Measurements from ENCODE around the gene PSMD6. TPM values are rescaled to one million over a fixed set of nuclear protein-coding genes. Genes with fewer than 3 reads are reported as not detected.

The PSMD6 gene
- total and polyA plus RNA-seq, 2 donors (not counting 3 experiments of a cell fraction or from before 2014, with no cell fraction given), result 53.7 to 90.8 TPM

GRCh38 chr3:63981980-63982379 is 41.3 kb downstream of the PSMD6 start:
- ChIA-PET CTCF (interaction anchor here (0.8 kb wide), 1 partner anchor 12 kb away, joined by 3 read pairs; no protein-coding TSS in a partner anchor), POLR2A (no interaction called here)
- FAIRE-seq (no peak), DNase-seq (ENCODE audit: low read depth, low spot score) (no peak)
- Histone ChIP-seq H3K4me1 (ENCODE audit: control insufficient read depth, extremely low read depth, insufficient read depth, low read length) (no peaks in the 10 kb centered on the region), H4K20me1 (replicated peaks; ENCODE audit: control insufficient read depth, extremely low read depth, insufficient read depth, low read length) (no peaks in the 10 kb centered on the region), H3K9me3 (replicated peaks; ENCODE audit: control insufficient read depth, insufficient read depth, low read length) (no peaks in the 10 kb centered on the region), H3K9me1 (replicated peaks; ENCODE audit: control insufficient read depth, extremely low read depth, insufficient read depth, low read length) (no peaks in the 10 kb centered on the region), H3K27ac (ENCODE audit: insufficient read depth, low read depth, low read length) (no peak overlapping the region), H3K36me3 (ENCODE audit: control insufficient read depth in 2 of 2, extremely low read depth in 1 of 2, insufficient read depth in 2 of 2, low read length in 2 of 2) (peaks cover 6 to 15% of the 10 kb centered on the region in 2 experiments), H3K4me2 (ENCODE audit: insufficient read depth, low read length) (no peak overlapping the region), H3K9ac (replicated peaks; ENCODE audit: extremely low read depth, insufficient read depth, low read length) (no peak overlapping the region), H3K4me3 (replicated peaks in 1 of 3; ENCODE audit: insufficient read depth in 1 of 3, low read depth in 1 of 3, low read length in 3 of 3) (no peak overlapping the region), H2AFZ (ENCODE audit: low read depth, low read length) (no peak overlapping the region), H3K27me3 (ENCODE audit: control insufficient read depth in 2 of 2, insufficient read depth in 2 of 2, low read length in 2 of 2) (no peaks in the 10 kb centered on the region), H3K79me2 (ENCODE audit: control insufficient read depth, insufficient read depth, low read length) (peaks cover 6% of the 10 kb centered on the region)
- dilution Hi-C loops (cut with MboI; ENCODE audit: extremely low pct_ligation_motif_present, low sequenced_read_pairs), result no loop called here
- intact Hi-C loops (cut with micrococcal nuclease), result no loop called here
- no TSS peak for BruUV-seq (replicated peaks)
- TF ChIP-seq GATA2 (IDR thresholded peaks at IDR 0.05; ENCODE audit: insufficient read depth, insufficient read length, low read depth, low read length) (no peak), POLR2AphosphoS5 (IDR thresholded peaks at IDR 0.05; ENCODE audit: insufficient read depth, low read depth, low read length) (no peak), FOS (IDR thresholded peaks at IDR 0.05; ENCODE audit: borderline replicate concordance, insufficient read depth, low read length) (no peak), EZH2 (IDR thresholded peaks at IDR 0.05; ENCODE audit: borderline replicate concordance, low read depth, low read length, severe bottlenecking) (no peak), JUN (IDR thresholded peaks at IDR 0.05; ENCODE audit: borderline replicate concordance, insufficient read depth, insufficient read length, low read depth) (no peak), CTCF (IDR thresholded peaks at IDR 0.05; ENCODE audit: extremely low read depth in 1 of 2, insufficient read depth in 1 of 2, low read depth in 1 of 2, low read length in 2 of 2) (no peak), MYC (IDR thresholded peaks at IDR 0.05; ENCODE audit: low read depth, low read length) (no peak), POLR2A (IDR thresholded peaks at IDR 0.05; ENCODE audit: low read depth, low read length) (no peak), MAX (IDR thresholded peaks at IDR 0.05; ENCODE audit: insufficient read depth, insufficient read length) (no peak)

Measured in endothelial cell of umbilical vein (primary cell).